GM20000 (cell line): ENCODE data around the gene CAMTA1.

Source experiments
- DNase-seq: peaks from one replicate; pipeline ENCODE4 v3.0.0; 2012; ENCODE audit warnings: low spot score
- CTCF ChIP-seq: IDR thresholded peaks from 2 replicates; pipeline ENCODE4 v1.5.1; 2012; ENCODE audit warnings: mild to moderate bottlenecking, control low read depth; ENCODE audit errors: extremely low read depth, missing control alignments

The CAMTA1 gene

GRCh38 chr1:7651203-7651602 is 865.9 kb downstream of the CAMTA1 start:
- TF ChIP-seq CTCF = no peak
- DNase-seq = no peak

- DNase-seq = no peak
- no peak for TF ChIP-seq CTCF
Measured at GRCh38 chr1:7652061-7652460, 866.8 kb downstream of the CAMTA1 start.

- no peak for DNase-seq
- TF ChIP-seq CTCF = no peak
Measured at GRCh38 chr1:7652515-7653098, 867.4 kb downstream of the CAMTA1 start.

- no peak for TF ChIP-seq CTCF
- DNase-seq = no peak
Measured at GRCh38 chr1:7654725-7655124, 869.5 kb downstream of the CAMTA1 start.

- no peak for DNase-seq
- no peak for TF ChIP-seq CTCF
Measured at GRCh38 chr1:7655354-7655753, 870.1 kb downstream of the CAMTA1 start.

- DNase-seq = no peak
- no peak for TF ChIP-seq CTCF
Measured at GRCh38 chr1:7656557-7657215, 871.4 kb downstream of the CAMTA1 start.

- TF ChIP-seq CTCF = no peak
Measured at GRCh38 chr1:7657287-7658016, 872.2 kb downstream of the CAMTA1 start.

More at GRCh38 chr1:7657287-7658016, 872.2 kb downstream of the CAMTA1 start:
- no peak for DNase-seq
